ENCODE measurements around the gene EMSY. TPM values are rescaled to one million over a fixed set of nuclear protein-coding genes. Genes with fewer than 3 reads are reported as not detected.
A peak's percentile ranks its signal among the peaks of the same experiment; 100 is the strongest.

The EMSY gene
- total RNA-seq, 4 donors from 2014 or later = 27.6 to 36.5 (median 32.0) TPM

GRCh38 chr11:76493626-76494539, 49.1 kb downstream of the EMSY start:
- no peak overlapping the region for H3K4me3 ChIP-seq
- H3K36me3 ChIP-seq = peaks cover 0 to 12% (median 0%) of the 10 kb centered on the region in 3 donors
- H3K4me1 ChIP-seq = peaks cover 0 to 4% (median 0%) of the 10 kb centered on the region in 4 donors
- no peaks in the 10 kb centered on the region for H3K9me3 ChIP-seq
- H3K27me3 ChIP-seq = no peaks in the 10 kb centered on the region
- peak in 2 of 3 donors; percentile 63 to 84 for DNase-seq
- H3K27ac ChIP-seq = no peak overlapping the region
- TF ChIP-seq CTCF (IDR thresholded peaks at IDR 0.05) = peak in 1 of 6 experiments; percentile 9
- no peak for TF ChIP-seq POLR2A (IDR thresholded peaks at IDR 0.05)

- H3K27me3 ChIP-seq = no peaks in the 10 kb centered on the region
- H3K27ac ChIP-seq = no peak overlapping the region
- DNase-seq = no peak
- TF ChIP-seq POLR2A (IDR thresholded peaks at IDR 0.05) (no peak), CTCF (IDR thresholded peaks at IDR 0.05) (no peak)
- no peak overlapping the region for H3K4me3 ChIP-seq
- H3K4me1 ChIP-seq = peaks cover 0 to 4% (median 0%) of the 10 kb centered on the region in 4 donors
- H3K36me3 ChIP-seq = peaks cover 0 to 12% (median 0%) of the 10 kb centered on the region in 3 donors
- no peaks in the 10 kb centered on the region for H3K9me3 ChIP-seq
These were observed 50.2 kb downstream of the EMSY start for GRCh38 chr11:76495019-76495418.

GRCh38 chr11:76496174-76496573, 51.4 kb downstream of the EMSY start:
- H3K4me3 ChIP-seq = no peak overlapping the region
- TF ChIP-seq CTCF (IDR thresholded peaks at IDR 0.05) (no peak), POLR2A (IDR thresholded peaks at IDR 0.05) (no peak)
- DNase-seq = no peak
- H3K27me3 ChIP-seq = no peaks in the 10 kb centered on the region
- peaks cover 0 to 4% (median 0%) of the 10 kb centered on the region in 4 donors for H3K4me1 ChIP-seq
- no peaks in the 10 kb centered on the region for H3K9me3 ChIP-seq
- peaks cover 0 to 21% (median 0%) of the 10 kb centered on the region in 3 donors for H3K36me3 ChIP-seq
- no peak overlapping the region for H3K27ac ChIP-seq

DNA sequence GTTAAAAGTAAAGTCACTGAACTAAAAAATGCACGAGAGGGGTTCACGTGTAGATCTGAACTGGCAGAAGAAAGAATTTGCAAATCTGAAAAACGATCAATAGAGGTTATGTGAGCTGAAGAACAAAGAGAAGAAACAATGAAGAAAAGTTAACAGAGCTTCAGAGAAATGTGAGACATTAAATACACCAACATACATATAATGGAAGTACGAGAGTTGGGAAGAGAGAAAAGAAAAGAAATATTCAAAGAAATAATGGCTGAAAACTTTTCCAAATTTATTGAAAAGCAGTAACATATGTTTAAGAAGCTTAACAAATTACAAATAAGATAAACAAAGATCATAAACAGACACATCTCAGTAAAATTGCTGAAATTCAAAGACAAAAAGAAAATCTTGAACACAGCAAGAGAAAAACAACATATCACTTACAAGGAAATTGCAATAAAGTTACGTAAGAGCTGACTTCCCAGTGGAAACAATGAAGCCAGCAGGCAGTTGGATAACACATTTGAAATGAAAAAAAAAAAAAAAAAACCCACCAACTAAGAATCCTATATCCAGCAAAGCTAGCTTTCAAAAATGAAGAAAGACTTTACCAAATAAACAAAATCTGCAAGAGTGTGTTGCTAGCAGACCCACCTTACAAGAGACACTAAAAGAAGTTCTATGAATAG, 56.8 kb downstream of the EMSY start:
- peaks cover 0 to 4% (median 0%) of the 10 kb centered on the region in 4 donors for H3K9me3 ChIP-seq
- no peak overlapping the region for H3K27ac ChIP-seq
- no peaks in the 10 kb centered on the region for H3K27me3 ChIP-seq
- DNase-seq = no peak
- TF ChIP-seq POLR2A (IDR thresholded peaks at IDR 0.05) = no peak
- no peak for TF ChIP-seq CTCF (IDR thresholded peaks at IDR 0.05)
- H3K4me3 ChIP-seq = no peak overlapping the region
- H3K4me1 ChIP-seq = no peaks in the 10 kb centered on the region
- H3K36me3 ChIP-seq = peaks cover 0 to 15% (median 0%) of the 10 kb centered on the region in 3 donors

- no peak for TF ChIP-seq CTCF (IDR thresholded peaks at IDR 0.05)
- no peak for TF ChIP-seq POLR2A (IDR thresholded peaks at IDR 0.05)
- Histone ChIP-seq H3K4me3 (no peak overlapping the region), H3K4me1 (no peaks in the 10 kb centered on the region), H3K9me3 (no peaks in the 10 kb centered on the region), H3K27me3 (no peaks in the 10 kb centered on the region), H3K36me3 (no peaks in the 10 kb centered on the region), H3K27ac (no peak overlapping the region)
- no peak for DNase-seq
These were observed 62.0 kb downstream of the EMSY start for GRCh38 chr11:76506833-76507232.

Measured in Peyer's patch (tissue), 4 donors.